H1 (cell line): ENCODE measurements around the gene PPP1R7. TPM values are rescaled to one million over a fixed set of nuclear protein-coding genes. Genes with fewer than 3 reads are reported as not detected.

Experiments used
- CTCF ChIA-PET: fragments of 300-600 bp; sonication (Branson Sonifier 250); formaldehyde crosslinking; loops from one replicate; lab custom pipeline; 2021; ENCODE audit not compliant: partially characterized antibody; lab: Charles Lee
- POLR2A ChIA-PET: fragments of 300-600 bp; sonication (Branson Sonifier 250); formaldehyde crosslinking; loops from one replicate; lab custom pipeline; 2021; ENCODE audit warnings: inconsistent platforms; ENCODE audit not compliant: partially characterized antibody; lab: Charles Lee
- DNase-seq, 2 experiments: peaks; one replicate each; pipeline versions ENCODE4 v3.0.0 to v3.0.0-alpha.2; 2010 to 2022; ENCODE audit warnings: low spot score in 2 of 2, low read depth in 1 of 2, mixed read lengths in 1 of 2
- FAIRE-seq: peaks from 2 replicates; lab custom pipeline; 2011; peaks lifted over from hg19 to GRCh38; lab: Jason Lieb, UNC
- H2AFZ ChIP-seq: 2 replicates; pipeline ENCODE4 v1.8.1; 2012; ENCODE audit warnings: low read length, inconsistent platforms
- H2AK5ac ChIP-seq: 2 replicates; pipeline ENCODE4 v1.6.1; 2013; ENCODE audit warnings: low read depth, low read length
- H2BK120ac ChIP-seq: replicated peaks from 2 replicates; pipeline ENCODE3; 2013; ENCODE audit warnings: low read depth, low read length, inconsistent platforms
- H2BK12ac ChIP-seq: 2 replicates; pipeline ENCODE4 v1.6.1; 2013; ENCODE audit warnings: low read depth, low read length
- H2BK15ac ChIP-seq: 2 replicates; pipeline ENCODE4 v1.6.1; 2013; ENCODE audit warnings: low read length
- H2BK20ac ChIP-seq: 2 replicates; pipeline ENCODE4 v1.6.1; 2013; ENCODE audit warnings: low read length
- H2BK5ac ChIP-seq: 2 replicates; pipeline ENCODE4 v1.6.1; 2013; ENCODE audit warnings: low read depth, low read length
- H3K14ac ChIP-seq: 2 replicates; pipeline ENCODE4 v1.6.1; 2013; ENCODE audit warnings: inconsistent platforms; ENCODE audit not compliant: insufficient read length
- H3K18ac ChIP-seq: 2 replicates; pipeline ENCODE4 v1.6.1; 2013; ENCODE audit warnings: low read length; ENCODE audit errors: extremely low read depth
- H3K23ac ChIP-seq: 2 replicates; pipeline ENCODE4 v1.6.1; 2013; ENCODE audit warnings: inconsistent platforms; ENCODE audit not compliant: insufficient read length
- H3K23me2 ChIP-seq: 2 replicates; pipeline ENCODE4 v1.6.1; 2013; ENCODE audit warnings: low read depth, low read length
- H3K27ac ChIP-seq: 2 replicates; pipeline ENCODE4 v1.6.1; 2011; ENCODE audit warnings: low read depth, low read length, inconsistent platforms
- H3K27me3 ChIP-seq, 4 experiments: replicated peaks in 1 of 4; 1 replicate in 1 of 4; 2 replicates in 3 of 4; pipeline versions ENCODE4 v1.6.1 to v1.8.1; 2011 to 2013; ENCODE audit warnings: low read length in 3 of 4, mild to moderate bottlenecking in 3 of 4, inconsistent platforms in 2 of 4, mixed read lengths in 2 of 4, moderate library complexity in 1 of 4; ENCODE audit not compliant: control insufficient read depth in 3 of 4, insufficient read depth in 3 of 4; ENCODE audit errors: extremely low read depth in 1 of 4
- H3K36me3 ChIP-seq, 4 experiments: 2 replicates each; pipeline versions ENCODE4 v1.6.1 to v1.8.1; 2011 to 2013; ENCODE audit warnings: mild to moderate bottlenecking in 4 of 4, low read length in 3 of 4, moderate library complexity in 2 of 4, control low read depth in 1 of 4, inconsistent platforms in 1 of 4; ENCODE audit not compliant: insufficient read depth in 4 of 4, control insufficient read depth in 2 of 4
- H3K4ac ChIP-seq: replicated peaks from 2 replicates; pipeline ENCODE3; 2013; ENCODE audit warnings: low read length, low read depth, mixed read lengths, inconsistent platforms; ENCODE audit not compliant: insufficient read length
- H3K4me1 ChIP-seq, 4 experiments: replicated peaks in 1 of 4; 1 replicate in 1 of 4; 2 replicates in 3 of 4; pipeline versions ENCODE4 v1.6.1 to v1.8.1; 2011 to 2013; ENCODE audit warnings: low read length in 3 of 4, inconsistent platforms in 2 of 4, mixed read lengths in 1 of 4; ENCODE audit not compliant: insufficient read depth in 4 of 4, control insufficient read depth in 3 of 4
- H3K4me2 ChIP-seq, 2 experiments: 2 replicates each; pipeline versions ENCODE4 v1.6.1 to v1.8.1; 2011 to 2013; ENCODE audit warnings: low read depth in 2 of 2, low read length in 2 of 2, control low read depth in 1 of 2, inconsistent platforms in 1 of 2, mild to moderate bottlenecking in 1 of 2; ENCODE audit not compliant: insufficient read depth in 1 of 2
- H3K4me3 ChIP-seq, 4 experiments: fragments of 200-600, 300-600 bp in 1 of 4; sonication (generic), shearing (Covaris generic), sonication (Bioruptor Twin) in 1 of 4; 2 replicates each; pipeline versions ENCODE4 v1.5.1 to v1.8.1; 2011 to 2016; ENCODE audit warnings: low read length in 4 of 4, low read depth in 3 of 4, control low read depth in 2 of 4, inconsistent platforms in 2 of 4, mild to moderate bottlenecking in 2 of 4, mixed read lengths in 1 of 4, moderate library complexity in 1 of 4; ENCODE audit not compliant: insufficient read depth in 2 of 4; ENCODE audit errors: extremely low read depth in 1 of 4
- H3K56ac ChIP-seq: replicated peaks from 2 replicates; pipeline ENCODE3; 2013; ENCODE audit warnings: low read depth, mild to moderate bottlenecking, mixed read lengths, low read length, inconsistent platforms; ENCODE audit not compliant: insufficient read length
- H3K79me1 ChIP-seq: 2 replicates; pipeline ENCODE4 v1.6.1; 2013; ENCODE audit warnings: low read depth, low read length, control low read depth
- H3K79me2 ChIP-seq, 2 experiments: 2 replicates each; pipeline versions ENCODE4 v1.6.1 to v1.8.1; 2012 to 2013; ENCODE audit warnings: low read length in 2 of 2, mild to moderate bottlenecking in 2 of 2, inconsistent platforms in 1 of 2; ENCODE audit not compliant: insufficient read depth in 2 of 2, control insufficient read depth in 1 of 2
- H3K9ac ChIP-seq, 4 experiments: replicated peaks in 1 of 4; 1 replicate in 1 of 4; 2 replicates in 3 of 4; pipeline versions ENCODE4 v1.6.1 to v1.8.1; 2011 to 2013; ENCODE audit warnings: low read depth in 3 of 4, low read length in 3 of 4, control low read depth in 2 of 4, mild to moderate bottlenecking in 2 of 4, moderate library complexity in 2 of 4, inconsistent platforms in 1 of 4; ENCODE audit errors: extremely low read depth in 1 of 4
- H3K9me3 ChIP-seq, 2 experiments: 2 replicates each; pipeline versions ENCODE4 v1.6.1 to v1.8.1; 2012 to 2013; ENCODE audit warnings: mild to moderate bottlenecking in 2 of 2, moderate library complexity in 2 of 2, control low read depth in 1 of 2, inconsistent platforms in 1 of 2, low read depth in 1 of 2, low read length in 1 of 2, mixed read lengths in 1 of 2; ENCODE audit not compliant: insufficient read depth in 2 of 2
- H4K20me1 ChIP-seq, 2 experiments: replicated peaks in 1 of 2; 2 replicates each; pipeline versions ENCODE3 to v1.8.1; 2011 to 2013; ENCODE audit warnings: inconsistent platforms in 2 of 2, low read length in 2 of 2, mild to moderate bottlenecking in 1 of 2; ENCODE audit not compliant: insufficient read depth in 2 of 2, control insufficient read depth in 1 of 2
- H4K5ac ChIP-seq: 2 replicates; pipeline ENCODE4 v1.6.1; 2013; ENCODE audit warnings: low read length, low read depth, mixed read lengths, inconsistent platforms; ENCODE audit not compliant: insufficient read length
- H4K8ac ChIP-seq: 2 replicates; pipeline ENCODE4 v1.8.0; 2013; ENCODE audit warnings: mild to moderate bottlenecking, moderate library complexity, low read length, inconsistent platforms; ENCODE audit not compliant: insufficient read depth; ENCODE audit errors: extremely low read depth
- H4K91ac ChIP-seq: replicated peaks from 2 replicates; pipeline ENCODE3; 2013; ENCODE audit warnings: low read length, mixed read lengths, inconsistent platforms; ENCODE audit not compliant: insufficient read length
- ATF3 ChIP-seq: IDR thresholded peaks from 2 replicates; pipeline ENCODE4 v1.6.1; 2011; ENCODE audit warnings: low read depth, mild to moderate bottlenecking, low read length; ENCODE audit not compliant: insufficient read depth
- CREB1 ChIP-seq: IDR thresholded peaks from 2 replicates; pipeline ENCODE4 v1.6.1; 2012; ENCODE audit warnings: inconsistent platforms
- EGR1 ChIP-seq: IDR thresholded peaks from 2 replicates; pipeline ENCODE4 v1.6.1; 2011; ENCODE audit warnings: low read depth, low read length, borderline replicate concordance
- PHF8 ChIP-seq: fragments of 200-600 bp; sonication (generic); conservative IDR thresholded peaks from 2 replicates; pipeline ENCODE4 v1.7.1; 2012; ENCODE audit warnings: low read depth, mild to moderate bottlenecking, inconsistent platforms, low read length, moderate library complexity
- RFX5 ChIP-seq: IDR thresholded peaks from 2 replicates; pipeline ENCODE4 v1.6.1; 2011; ENCODE audit warnings: low read depth, low read length, improper control_type of control experiment, borderline replicate concordance
- RNF2 ChIP-seq: fragments of 200-900, 300-1000 bp; sonication (generic); IDR thresholded peaks from 2 replicates; pipeline ENCODE4 v1.7.1; 2016; ENCODE audit warnings: borderline replicate concordance, low read depth, mild to moderate bottlenecking, antibody characterized with exemption, low read length; ENCODE audit not compliant: poor library complexity, severe bottlenecking; ENCODE audit errors: missing control alignments
- SP4 ChIP-seq: IDR thresholded peaks from 2 replicates; pipeline ENCODE4 v1.6.1; 2012; ENCODE audit warnings: low read length, inconsistent platforms
- TBP ChIP-seq: IDR thresholded peaks from 2 replicates; pipeline ENCODE4 v1.6.1; 2011; ENCODE audit warnings: low read depth, low read length, improper control_type of control experiment
- YY1 ChIP-seq: IDR thresholded peaks from 2 replicates; pipeline ENCODE4 v1.6.1; 2011; ENCODE audit warnings: low read depth, mild to moderate bottlenecking, low read length
- ZNF274 ChIP-seq: IDR thresholded peaks from 2 replicates; pipeline ENCODE4 v1.7.0; 2012; ENCODE audit warnings: low read length, borderline replicate concordance; ENCODE audit errors: extremely low read depth
- WGBS, 2 experiments: shearing (Covaris generic) in 1 of 2; methylation state at CpG; one replicate each; pipeline versions ENCODE4 v1.1.6 to v1.1.7; 2013 to 2015; ENCODE audit warnings: low lambda C conversion rate in 2 of 2, mixed read lengths in 2 of 2, inconsistent platforms in 1 of 2, low coverage in 1 of 2, missing lambda C conversion rate in 1 of 2; ENCODE audit not compliant: insufficient replicate concordance in 2 of 2, insufficient coverage in 1 of 2, insufficient read length in 1 of 2; ENCODE audit errors: extremely low coverage in 1 of 2, missing lambda C conversion rate in 1 of 2; 5-methylcytosine and 5-hydroxymethylcytosine counted together
- polyA plus RNA-seq, 7 experiments: library from polyadenylated mRNA; depleted of rRNA in 3 of 7; stranded (reverse) in 5 of 7; unstranded in 2 of 7; fragments of >200 nt in 5 of 7; fragments of 200-250 nt in 2 of 7; gene quantifications; 1 replicate in 5 of 7; 2 replicates in 1 of 7; 4 replicates in 1 of 7; pipeline versions ENCODE4 v1.2.1 to v1.2.3, GENCODE V29; 2011 to 2013; ENCODE audit warnings: missing spikeins in 2 of 7, mixed read lengths in 2 of 7
- total RNA-seq: library from RNA; stranded (reverse); fragmentation: NEBNext Ultra II Directional; extraction: Animal tissue kit (Norgen Biotek cat#: 25700); gene quantifications from 2 replicates; pipeline ENCODE4 v1.2.1, GENCODE V29; 2021

PPP1R7 gene
- total and polyA plus RNA-seq, 2 of the 8 experiments (the other 6 are each of a cell fraction or from before 2014, with no cell fraction given), result 22.2 to 64.0 TPM

DNA sequence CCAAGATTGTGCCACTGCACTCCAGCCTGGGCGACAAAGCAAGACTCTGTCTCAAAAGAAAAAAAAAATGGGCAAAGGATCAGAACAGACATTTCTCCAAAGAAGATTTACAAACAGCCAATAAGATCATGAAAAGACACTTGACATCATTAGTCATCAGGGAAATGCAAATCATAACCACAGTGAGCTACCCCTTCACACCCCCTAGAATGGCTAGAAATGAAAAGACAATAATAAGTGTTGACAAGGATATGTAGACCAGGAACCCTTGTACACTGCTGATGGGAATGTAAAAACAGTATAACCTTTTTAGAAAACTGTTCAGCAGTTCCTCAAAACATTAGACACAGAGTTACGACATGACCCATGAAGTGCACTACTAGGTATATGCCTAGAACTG lies 29.8 kb upstream of the PPP1R7 start:
- Histone ChIP-seq H2AFZ (no peak overlapping the region), H2BK12ac (no peak overlapping the region), H3K27ac (no peak overlapping the region), H3K18ac (no peak overlapping the region), H4K91ac (no peak overlapping the region), H3K4me2 (no peak overlapping the region), H3K27me3 (no peaks in the 10 kb centered on the region), H3K4ac (no peak overlapping the region), H3K79me2 (no peaks in the 10 kb centered on the region), H2BK20ac (no peak overlapping the region), H3K23ac (no peak overlapping the region), H4K5ac (no peak overlapping the region), H3K4me1 (no peaks in the 10 kb centered on the region), H3K9ac (no peak overlapping the region), H3K36me3 (peaks cover 0 to 16% (median 4%) of the 10 kb centered on the region in 4 experiments; a peak in 6 of 8 replicates), H3K23me2 (no peaks in the 10 kb centered on the region), H4K20me1 (peaks cover 0 to 1% of the 10 kb centered on the region in 2 experiments), H2BK5ac (no peak overlapping the region), H2BK15ac (no peak overlapping the region), H3K4me3 (no peak overlapping the region), H3K56ac (no peak overlapping the region), H3K14ac (no peak overlapping the region), H2AK5ac (no peak overlapping the region), H4K8ac (no peak overlapping the region), H2BK120ac (no peak overlapping the region), H3K79me1 (no peaks in the 10 kb centered on the region), H3K9me3 (no peaks in the 10 kb centered on the region)
- TF ChIP-seq RNF2 (no peak), ATF3 (no peak), ZNF274 (no peak), YY1 (no peak), TBP (no peak), SP4 (no peak), EGR1 (no peak), CREB1 (no peak), PHF8 (no peak), RFX5 (no peak)
- FAIRE-seq (no peak), DNase-seq (no peak)
- POLR2A ChIA-PET, result no interaction called here
- WGBS, 2 experiments, result 93% methylated on average over 2 of the region's 2 CpGs; no CpG with 5 or more reads in 1 of the 2 experiments
- CTCF ChIA-PET, result no interaction called here
